HT-29 (cell line): Measurements from ENCODE around the gene POMGNT1. TPM values are rescaled to one million over a fixed set of nuclear protein-coding genes. Genes with fewer than 3 reads are reported as not detected.

Experiments used
- DNase-seq: peaks from one replicate; pipeline ENCODE4 v3.0.0-alpha.2; 2015; ENCODE audit warnings: low spot score
- total RNA-seq: library from RNA; depleted of rRNA; stranded (reverse); fragments of >200 nt; shearing (Covaris generic); gene quantifications from 2 replicates; pipeline ENCODE4 v1.2.3, GENCODE V29; 2014

POMGNT1 gene
- total RNA-seq, 1 experiment from 2014 or later = 53.5 TPM

GRCh38 chr1:46183079-46183847 lies 15.0 kb downstream of the POMGNT1 start:
- DNase-seq = peak; percentile 99

GRCh38 chr1:46181343-46182260 lies 16.6 kb downstream of the POMGNT1 start:
- DNase-seq = peak; percentile 84

GRCh38 chr1:46180082-46180616 lies 18.1 kb downstream of the POMGNT1 start:
- peak; percentile 93 for DNase-seq

GRCh38 chr1:46179138-46180081 lies 18.8 kb downstream of the POMGNT1 start:
- DNase-seq = peak; percentile 96

DNA sequence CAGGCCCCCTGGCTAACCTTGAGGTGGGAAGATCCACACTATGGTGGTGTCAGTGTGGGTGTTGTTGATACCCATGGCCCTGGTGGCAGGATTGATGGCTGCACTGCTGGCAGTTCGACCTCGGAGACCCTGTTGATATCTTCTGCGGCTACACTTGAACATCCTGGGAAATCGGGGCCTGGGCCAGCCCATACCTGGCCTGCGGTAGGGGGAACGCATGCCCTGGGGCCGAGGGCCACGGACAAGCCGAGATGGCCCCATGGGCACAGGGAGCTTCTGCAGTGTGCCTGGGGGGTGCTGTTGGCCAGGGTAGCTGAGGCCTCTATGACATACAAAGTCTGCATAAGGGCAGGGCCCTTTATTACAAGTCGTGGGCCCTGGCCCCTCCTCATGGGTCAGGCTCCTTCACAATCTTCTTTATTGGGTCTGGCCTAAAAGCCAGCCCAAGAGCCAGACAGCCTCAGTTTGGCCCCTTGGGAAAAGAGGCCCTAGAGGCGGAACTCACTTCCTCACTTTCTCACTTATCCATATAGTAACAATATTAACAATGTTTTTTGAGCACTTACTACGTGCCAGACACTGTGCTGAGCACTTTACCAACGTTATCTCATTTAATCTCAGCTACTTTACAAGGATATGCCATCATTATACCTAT lies 21.9 kb downstream of the POMGNT1 start, which contains the start of gene P3R3URF:
Gene P3R3URF, minus strand, starts transcription at position 278 of the 655 bp plus-strand sequence. Its CDS starts 17 bp downstream, at position 261.
- DNase-seq = no peak

- no peak for DNase-seq
Measured at GRCh38 chr1:46175243-46175642, 23.0 kb downstream of the POMGNT1 start.

GRCh38 chr1:46174448-46175231 lies 23.6 kb downstream of the POMGNT1 start, which contains the start of gene TSPAN1:
Gene TSPAN1, plus strand, starts transcription at chr1:46175087. Its CDS starts 6,021 bp downstream, at chr1:46181108.
- DNase-seq = no peak

DNA sequence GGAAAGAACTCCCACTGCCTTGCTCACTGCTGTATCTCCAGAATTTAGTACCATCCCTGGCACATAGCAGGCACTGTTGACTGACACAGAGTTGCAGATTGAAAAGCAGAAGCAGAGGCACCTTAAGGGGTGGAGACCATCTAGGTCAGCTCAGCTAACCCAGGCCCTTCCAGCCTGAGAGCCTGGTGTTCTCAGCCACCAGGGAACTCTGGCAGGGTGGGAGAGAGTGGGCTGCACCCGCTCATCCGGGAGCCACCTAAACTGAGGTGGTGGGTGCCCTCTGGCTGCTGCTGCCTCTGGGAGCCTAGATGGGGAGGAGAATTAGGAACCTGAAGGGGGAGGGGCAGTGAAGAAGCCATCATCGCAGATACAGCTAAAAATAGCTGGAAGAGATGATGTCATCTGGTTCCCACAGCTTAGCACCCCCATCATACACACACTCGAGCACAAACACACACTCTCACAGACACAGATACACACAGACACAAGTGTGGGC lies 24.8 kb downstream of the POMGNT1 start:
- DNase-seq = no peak

DNA sequence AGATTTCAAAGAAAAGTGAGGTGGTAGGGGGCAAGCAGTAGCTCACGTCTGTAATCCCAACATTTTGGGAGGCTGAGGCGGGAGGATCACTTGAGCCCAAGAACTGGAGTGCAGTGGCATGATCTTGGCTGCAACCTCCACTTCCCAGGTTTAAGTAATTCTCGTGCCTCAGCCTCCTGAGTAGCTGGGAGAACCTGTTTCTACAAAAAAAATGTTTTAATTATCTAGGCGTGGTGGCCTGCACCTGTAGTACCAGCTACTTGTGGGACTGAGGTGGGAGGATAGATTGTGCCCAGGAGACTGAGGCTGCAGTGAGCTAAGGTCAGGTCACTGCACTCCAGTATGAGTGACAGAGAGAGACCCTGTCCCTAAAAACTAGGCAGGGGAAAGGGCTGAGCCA lies 25.9 kb downstream of the POMGNT1 start:
- no peak for DNase-seq

DNA sequence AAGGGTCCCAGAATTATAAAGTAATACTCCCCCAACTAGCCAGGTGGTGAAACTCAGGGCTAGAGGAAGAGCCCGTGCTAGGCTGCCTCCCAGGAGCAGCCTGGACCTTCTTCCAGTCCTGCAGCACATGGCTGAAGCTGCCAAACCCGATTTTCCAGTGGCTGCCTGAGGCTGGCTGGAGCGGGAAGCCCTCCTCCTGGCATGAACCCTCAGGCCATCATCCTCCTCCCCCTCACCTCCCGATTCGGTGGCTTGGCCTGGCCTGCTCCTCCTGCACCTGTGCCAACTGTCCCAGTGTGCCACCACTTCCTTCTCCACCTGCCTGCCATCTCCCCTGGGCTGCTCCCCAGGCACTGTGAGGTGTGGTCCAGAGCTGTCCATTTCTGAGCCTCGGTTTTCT lies 26.4 kb downstream of the POMGNT1 start:
- peak; percentile 90 for DNase-seq

DNA sequence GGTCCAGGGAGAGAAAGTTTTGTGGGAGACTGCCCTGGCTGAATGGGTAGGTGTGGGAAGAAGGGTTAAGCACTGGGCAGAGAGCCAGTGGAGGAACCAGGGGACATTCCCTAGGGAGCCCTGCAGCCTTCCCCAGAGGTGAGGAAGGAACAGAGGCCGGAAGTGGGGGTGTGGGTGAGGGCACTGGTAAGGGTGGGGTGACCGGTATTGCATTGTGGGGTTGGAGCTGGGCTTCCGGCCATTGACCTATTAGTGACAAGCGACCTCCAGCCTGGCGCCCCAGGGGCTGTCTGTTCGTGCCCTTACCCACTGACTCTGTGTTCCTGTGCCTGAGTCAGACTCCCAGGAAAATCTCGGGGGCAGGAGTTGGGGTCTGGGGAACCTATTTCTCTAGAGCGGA lies 26.9 kb downstream of the POMGNT1 start:
- peak; percentile 67 for DNase-seq

- DNase-seq = no peak
Measured at GRCh38 chr1:46169811-46170454, 28.3 kb downstream of the POMGNT1 start.

- DNase-seq = no peak
Measured at GRCh38 chr1:46168477-46168876, 29.8 kb downstream of the POMGNT1 start.

GRCh38 chr1:46166521-46167462 lies 31.4 kb downstream of the POMGNT1 start:
- DNase-seq = no peak

- DNase-seq = no peak
Measured at GRCh38 chr1:46160212-46160611, 38.0 kb downstream of the POMGNT1 start.

GRCh38 chr1:46159516-46159915 lies 38.7 kb downstream of the POMGNT1 start:
- no peak for DNase-seq
